SK-N-SH (cell line): ENCODE measurements around the gene SEMA3C.

Source experiments
- CTCF ChIP-seq: fragments of 200-600 bp; sonication (generic); IDR thresholded peaks from 2 replicates; pipeline ENCODE4 v1.6.1; 2017; ENCODE audit warnings: antibody characterized with exemption, mild to moderate bottlenecking, moderate library complexity
- RXRA ChIP-seq: IDR thresholded peaks from 2 replicates; pipeline ENCODE4 v1.4.0; 2012; ENCODE audit warnings: low read depth, mild to moderate bottlenecking, borderline replicate concordance

GRCh38 chr7:80891259-80891544 lies 27.6 kb downstream of the SEMA3C start:
- TF ChIP-seq RXRA: no peak
- no peak for TF ChIP-seq CTCF
